AG09319 (cell line): ENCODE data around the gene TWSG1.
"Not testable (repeated sequence)": the region's sequence is repeated elsewhere in the genome, so short reads cannot be mapped to it uniquely, and the experiment has no call there.

Experiments used
- DNase-seq: peaks from one replicate; pipeline ENCODE4 v3.0.0-alpha.2; 2010; ENCODE audit warnings: low read depth; ENCODE audit errors: extremely low read depth
- CTCF ChIP-seq: IDR thresholded peaks from 2 replicates; pipeline ENCODE4 v1.5.1; 2011; ENCODE audit warnings: low read depth, mild to moderate bottlenecking, inconsistent platforms, low read length, moderate library complexity

TWSG1 gene

GRCh38 chr18:9386879-9387278, 52.3 kb downstream of the TWSG1 start:
- no peak for DNase-seq
- no peak for TF ChIP-seq CTCF

- no peak for DNase-seq
- no peak for TF ChIP-seq CTCF
Observed at GRCh38 chr18:9387891-9388290, 53.3 kb downstream of the TWSG1 start.

GRCh38 chr18:9389706-9390105, 55.1 kb downstream of the TWSG1 start:
- no peak for DNase-seq
- TF ChIP-seq CTCF: no peak

GRCh38 chr18:9392726-9393125, 58.2 kb downstream of the TWSG1 start:
- no peak for DNase-seq
- no peak for TF ChIP-seq CTCF

- DNase-seq: no peak
- TF ChIP-seq CTCF: no peak
Observed at GRCh38 chr18:9394046-9394445, 59.5 kb downstream of the TWSG1 start.

GRCh38 chr18:9400197-9400596, 65.6 kb downstream of the TWSG1 start:
- DNase-seq: no peak
- no peak for TF ChIP-seq CTCF

GRCh38 chr18:9401176-9401575, 66.6 kb downstream of the TWSG1 start:
- no peak for TF ChIP-seq CTCF
- DNase-seq: no peak

GRCh38 chr18:9402358-9403007, 67.9 kb downstream of the TWSG1 start:
- not testable (repeated sequence) for DNase-seq
